ENCODE results near the gene CHRNE.

DNA sequence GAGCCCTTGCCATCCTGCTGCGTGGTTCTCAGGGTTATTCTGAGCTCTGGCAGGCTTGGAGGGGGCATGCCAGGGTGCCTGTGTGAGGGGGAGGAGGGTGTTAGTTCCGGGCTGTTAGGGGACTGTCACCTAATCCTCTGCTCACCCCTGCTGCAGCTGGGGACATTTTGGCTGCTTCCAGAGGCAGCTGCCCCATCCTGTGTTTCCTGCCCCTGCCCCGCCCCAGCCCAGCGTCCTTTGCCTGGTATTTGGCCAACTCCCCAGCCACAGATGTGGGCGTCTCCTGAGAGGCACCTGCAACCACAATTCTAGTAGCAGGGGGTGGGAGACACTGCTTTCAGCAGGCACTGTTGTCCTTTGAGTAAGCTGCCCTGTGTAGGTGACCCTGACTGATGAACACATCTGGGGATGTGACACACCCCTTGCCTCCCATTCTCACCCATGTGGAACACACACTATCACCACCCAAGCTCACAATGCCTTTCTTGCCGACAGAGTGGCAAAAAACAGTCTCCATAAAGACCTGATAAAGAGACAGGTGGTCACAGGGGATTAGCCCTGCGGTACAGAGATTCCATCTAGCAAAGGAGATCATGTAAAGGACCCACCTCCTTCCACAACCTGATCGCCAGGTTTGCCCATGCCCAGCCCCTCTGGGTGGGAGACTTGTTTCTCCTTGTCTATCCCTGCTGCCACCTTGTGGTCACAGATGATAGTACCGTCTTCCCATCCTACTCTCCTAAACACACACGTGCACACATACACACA, at the start of gene CHRNE:
- TF ChIP-seq POLR2AphosphoS5 (IDR thresholded peaks at IDR 0.05) (no peak), EP300 (conservative IDR thresholded peaks at IDR 0.05; ENCODE audit: poor library complexity, severe bottlenecking) (no peak), SMC3 (conservative IDR thresholded peaks at IDR 0.05; ENCODE audit: poor library complexity) (peak; percentile 76)
- TF ChIP-seq, protein P1, sequence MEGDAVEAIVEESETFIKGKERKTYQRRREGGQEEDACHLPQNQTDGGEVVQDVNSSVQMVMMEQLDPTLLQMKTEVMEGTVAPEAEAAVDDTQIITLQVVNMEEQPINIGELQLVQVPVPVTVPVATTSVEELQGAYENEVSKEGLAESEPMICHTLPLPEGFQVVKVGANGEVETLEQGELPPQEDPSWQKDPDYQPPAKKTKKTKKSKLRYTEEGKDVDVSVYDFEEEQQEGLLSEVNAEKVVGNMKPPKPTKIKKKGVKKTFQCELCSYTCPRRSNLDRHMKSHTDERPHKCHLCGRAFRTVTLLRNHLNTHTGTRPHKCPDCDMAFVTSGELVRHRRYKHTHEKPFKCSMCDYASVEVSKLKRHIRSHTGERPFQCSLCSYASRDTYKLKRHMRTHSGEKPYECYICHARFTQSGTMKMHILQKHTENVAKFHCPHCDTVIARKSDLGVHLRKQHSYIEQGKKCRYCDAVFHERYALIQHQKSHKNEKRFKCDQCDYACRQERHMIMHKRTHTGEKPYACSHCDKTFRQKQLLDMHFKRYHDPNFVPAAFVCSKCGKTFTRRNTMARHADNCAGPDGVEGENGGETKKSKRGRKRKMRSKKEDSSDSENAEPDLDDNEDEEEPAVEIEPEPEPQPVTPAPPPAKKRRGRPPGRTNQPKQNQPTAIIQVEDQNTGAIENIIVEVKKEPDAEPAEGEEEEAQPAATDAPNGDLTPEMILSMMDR (IDR thresholded peaks at IDR 0.05; ENCODE audit: poor library complexity, severe bottlenecking): peak; percentile 86
- TF ChIP-seq, protein P2, sequence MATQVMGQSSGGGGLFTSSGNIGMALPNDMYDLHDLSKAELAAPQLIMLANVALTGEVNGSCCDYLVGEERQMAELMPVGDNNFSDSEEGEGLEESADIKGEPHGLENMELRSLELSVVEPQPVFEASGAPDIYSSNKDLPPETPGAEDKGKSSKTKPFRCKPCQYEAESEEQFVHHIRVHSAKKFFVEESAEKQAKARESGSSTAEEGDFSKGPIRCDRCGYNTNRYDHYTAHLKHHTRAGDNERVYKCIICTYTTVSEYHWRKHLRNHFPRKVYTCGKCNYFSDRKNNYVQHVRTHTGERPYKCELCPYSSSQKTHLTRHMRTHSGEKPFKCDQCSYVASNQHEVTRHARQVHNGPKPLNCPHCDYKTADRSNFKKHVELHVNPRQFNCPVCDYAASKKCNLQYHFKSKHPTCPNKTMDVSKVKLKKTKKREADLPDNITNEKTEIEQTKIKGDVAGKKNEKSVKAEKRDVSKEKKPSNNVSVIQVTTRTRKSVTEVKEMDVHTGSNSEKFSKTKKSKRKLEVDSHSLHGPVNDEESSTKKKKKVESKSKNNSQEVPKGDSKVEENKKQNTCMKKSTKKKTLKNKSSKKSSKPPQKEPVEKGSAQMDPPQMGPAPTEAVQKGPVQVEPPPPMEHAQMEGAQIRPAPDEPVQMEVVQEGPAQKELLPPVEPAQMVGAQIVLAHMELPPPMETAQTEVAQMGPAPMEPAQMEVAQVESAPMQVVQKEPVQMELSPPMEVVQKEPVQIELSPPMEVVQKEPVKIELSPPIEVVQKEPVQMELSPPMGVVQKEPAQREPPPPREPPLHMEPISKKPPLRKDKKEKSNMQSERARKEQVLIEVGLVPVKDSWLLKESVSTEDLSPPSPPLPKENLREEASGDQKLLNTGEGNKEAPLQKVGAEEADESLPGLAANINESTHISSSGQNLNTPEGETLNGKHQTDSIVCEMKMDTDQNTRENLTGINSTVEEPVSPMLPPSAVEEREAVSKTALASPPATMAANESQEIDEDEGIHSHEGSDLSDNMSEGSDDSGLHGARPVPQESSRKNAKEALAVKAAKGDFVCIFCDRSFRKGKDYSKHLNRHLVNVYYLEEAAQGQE (IDR thresholded peaks at IDR 0.05; ENCODE audit: borderline replicate concordance): no peak

All from neural cell (in vitro differentiated cells).